PFSK-1 (cell line): ENCODE data around the gene GMPPA.

Experiments used
- POLR2AphosphoS5 ChIP-seq: IDR thresholded peaks from 2 replicates; pipeline ENCODE4 v1.6.1; 2012; ENCODE audit warnings: low read depth, mild to moderate bottlenecking, control low read depth, low read length, moderate library complexity
- REST ChIP-seq, 2 experiments: IDR thresholded peaks; 2 replicates each; pipeline versions ENCODE4 v1.6.1 to v1.8.0; 2011 to 2012; ENCODE audit warnings: low read depth in 2 of 2, low read length in 2 of 2, control low read depth in 1 of 2, inconsistent platforms in 1 of 2, mild to moderate bottlenecking in 1 of 2, moderate library complexity in 1 of 2; ENCODE audit not compliant: insufficient read depth in 1 of 2

- TF ChIP-seq POLR2AphosphoS5 = no peak
- no peak for TF ChIP-seq REST (IDR thresholded peaks at IDR 0.05; ENCODE audit: insufficient read depth in 1 of 2, low read depth in 2 of 2, low read length in 2 of 2)
These were observed 19.8 kb upstream of the GMPPA start for GRCh38 chr2:219478916-219479315.
